DMS 273 (cell line): ENCODE measurements around the gene CDK4.
A peak's percentile ranks its signal among the peaks of the same experiment; 100 is the strongest.
"Not testable (repeated sequence)": the region's sequence is repeated elsewhere in the genome, so short reads cannot be mapped to it uniquely, and the experiment has no call there.

Experiments
- DNase-seq: peaks from one replicate; lab custom pipeline; 2025; ENCODE audit not compliant: unreplicated experiment; lab: John Stamatoyannopoulos, UW

The CDK4 gene

GRCh38 chr12:57726884-57727757 lies 25.0 kb downstream of the CDK4 start:
- peak; percentile 52 for DNase-seq

GRCh38 chr12:57726151-57726883 lies 25.8 kb downstream of the CDK4 start:
- DNase-seq = peak; percentile 93

GRCh38 chr12:57725851-57726150 lies 26.3 kb downstream of the CDK4 start:
- no peak for DNase-seq

- no peak for DNase-seq
Observed at GRCh38 chr12:57724936-57725740, 27.0 kb downstream of the CDK4 start.

GRCh38 chr12:57724003-57724935 lies 27.8 kb downstream of the CDK4 start:
- DNase-seq = no peak

GRCh38 chr12:57723630-57723962 lies 28.5 kb downstream of the CDK4 start:
- DNase-seq = no peak

- DNase-seq = peak; percentile 74
Observed at GRCh38 chr12:57722716-57723629, 29.1 kb downstream of the CDK4 start.

- not testable (repeated sequence) for DNase-seq
Observed at GRCh38 chr12:57721846-57722608, 30.1 kb downstream of the CDK4 start.

- no peak for DNase-seq
Observed at GRCh38 chr12:57720606-57721595, 31.2 kb downstream of the CDK4 start.

- DNase-seq = no peak
Observed at GRCh38 chr12:57719777-57720605, 32.1 kb downstream of the CDK4 start.

GRCh38 chr12:57718641-57719528 lies 33.2 kb downstream of the CDK4 start:
- DNase-seq = no peak

GRCh38 chr12:57717846-57718640 lies 34.1 kb downstream of the CDK4 start:
- DNase-seq = no peak

- no peak for DNase-seq
Observed at GRCh38 chr12:57717131-57717530, 35.0 kb downstream of the CDK4 start.

- DNase-seq = no peak
Observed at GRCh38 chr12:57716305-57716704, 35.8 kb downstream of the CDK4 start.

GRCh38 chr12:57715786-57716185 lies 36.3 kb downstream of the CDK4 start:
- no peak for DNase-seq
